K562 (cell line): ENCODE measurements around the gene PDE8B. TPM values are rescaled to one million over a fixed set of nuclear protein-coding genes. Genes with fewer than 3 reads are reported as not detected.

Source experiments
- ATAC-seq: fragments of 200-7000 bp; cut with Tn5 transposase; 3 replicates; pipeline ENCODE4 v1.9.1; 2020; ENCODE audit warnings: moderate library complexity
- BruUV-seq: library from RNA; stranded (reverse); fragments of 400-500 nt; replicated peaks from 2 replicates; lab custom pipeline; 2021; lab: Mats Ljungman, UMichigan
- CTCF ChIA-PET: fragments of 300-600 bp; formaldehyde crosslinking; extraction: SDS; loops from one replicate; lab custom pipeline; 2021; ENCODE audit warnings: low intra/inter-chr PET ratio; lab: Yijun Ruan, JAX
- POLR2A ChIA-PET: fragments of 300-600, 350-650 bp; sonication (Branson Sonifier 250); formaldehyde crosslinking; extraction: SDS; loops from one replicate; lab custom pipeline; 2021; ENCODE audit warnings: antibody characterized with exemption, inconsistent platforms; lab: Yijun Ruan, JAX
- DNase-seq, 4 experiments: peaks; one replicate each; pipeline versions ENCODE4 v3.0.0 to v3.0.0-alpha.2; 2011 to 2018; ENCODE audit warnings: low spot score in 3 of 4, mixed read lengths in 3 of 4; ENCODE audit errors: extremely low read depth in 1 of 4
- FAIRE-seq: peaks from 2 replicates; lab custom pipeline; 2011; peaks lifted over from hg19 to GRCh38; lab: Jason Lieb, UNC
- H2AFZ ChIP-seq: 2 replicates; pipeline ENCODE4 v1.6.0; 2011; ENCODE audit warnings: low read depth, low read length, control low read depth, inconsistent platforms
- H3K27ac ChIP-seq: fragments of 200-600 bp; 3 replicates; pipeline ENCODE4 v1.8.0; 2011; ENCODE audit warnings: low read depth, mild to moderate bottlenecking, control low read depth, inconsistent platforms, low read length, moderate library complexity, mixed read lengths; ENCODE audit errors: extremely low read depth
- H3K27me3 ChIP-seq, 2 experiments: fragments of 300-600 bp in 1 of 2; 2 replicates in 1 of 2; 3 replicates in 1 of 2; pipeline versions ENCODE4 v1.6.0 to v1.8.0; 2011; ENCODE audit warnings: inconsistent platforms in 2 of 2, low read length in 2 of 2, mild to moderate bottlenecking in 1 of 2, mixed read lengths in 1 of 2, moderate library complexity in 1 of 2; ENCODE audit not compliant: control insufficient read depth in 2 of 2, insufficient read depth in 2 of 2
- H3K36me3 ChIP-seq: fragments of 300-600 bp; 3 replicates; pipeline ENCODE4 v1.8.0; 2011; ENCODE audit warnings: mild to moderate bottlenecking, low read length, inconsistent platforms; ENCODE audit not compliant: control insufficient read depth, insufficient read depth
- H3K4me1 ChIP-seq, 2 experiments: fragments of 200-600 bp in 1 of 2; replicated peaks in 1 of 2; 2 replicates in 1 of 2; 3 replicates in 1 of 2; pipeline versions ENCODE4 v1.5.1 to v1.8.0; 2011; ENCODE audit warnings: inconsistent platforms in 2 of 2, low read length in 2 of 2, mild to moderate bottlenecking in 1 of 2, mixed read lengths in 1 of 2, moderate library complexity in 1 of 2; ENCODE audit not compliant: control insufficient read depth in 2 of 2, insufficient read depth in 2 of 2
- H3K4me2 ChIP-seq: 2 replicates; pipeline ENCODE4 v1.6.1; 2011; ENCODE audit warnings: low read length, control low read depth, inconsistent platforms, mixed read lengths; ENCODE audit not compliant: insufficient read depth
- H3K4me3 ChIP-seq: fragments of 200-600 bp; sonication (generic), shearing (Covaris generic); 2 replicates; pipeline ENCODE4 v1.5.1; 2016; ENCODE audit warnings: control low read depth, inconsistent platforms
- H3K79me2 ChIP-seq: fragments of 200-600 bp; 3 replicates; pipeline ENCODE4 v1.8.0; 2011; ENCODE audit warnings: low read length, inconsistent platforms; ENCODE audit not compliant: control insufficient read depth, insufficient read depth
- H3K9ac ChIP-seq, 2 experiments: 2 replicates each; pipeline versions ENCODE4 v1.6.0 to v1.6.1; 2011; ENCODE audit warnings: low read depth in 2 of 2, low read length in 2 of 2, control low read depth in 1 of 2, inconsistent platforms in 1 of 2, mild to moderate bottlenecking in 1 of 2, mixed read lengths in 1 of 2; ENCODE audit not compliant: insufficient read depth in 1 of 2
- H3K9me1 ChIP-seq: one replicate; pipeline ENCODE4 v1.6.0; 2011; ENCODE audit warnings: inconsistent platforms, mild to moderate bottlenecking, low read length, moderate library complexity; ENCODE audit not compliant: control insufficient read depth, insufficient read depth
- H3K9me3 ChIP-seq: replicated peaks from 2 replicates; pipeline ENCODE4 v1.5.1; 2011; ENCODE audit warnings: low read depth, low read length, inconsistent platforms; ENCODE audit not compliant: control insufficient read depth, insufficient read depth
- H4K20me1 ChIP-seq: replicated peaks from 2 replicates; pipeline ENCODE4 v1.6.1; 2011; ENCODE audit warnings: low read length, inconsistent platforms, mixed read lengths; ENCODE audit not compliant: control insufficient read depth, insufficient read depth
- ETV5 ChIP-seq: sonication (generic); formaldehyde crosslinking; IDR thresholded peaks from 2 replicates; pipeline ENCODE4 v1.4.0; 2020; ENCODE audit warnings: low read depth, mild to moderate bottlenecking, missing genetic modification reagents
- MCM2 ChIP-seq: fragments of 450-650 bp; IDR thresholded peaks from 2 replicates; pipeline ENCODE4 v1.6.1; 2017; ENCODE audit warnings: low read depth, mild to moderate bottlenecking
- PTBP1 ChIP-seq: fragments of 200-400 bp; formaldehyde crosslinking; IDR thresholded peaks from 2 replicates; pipeline ENCODE4 v1.6.1; 2017; ENCODE audit warnings: low read depth, low read length
- RNF2 ChIP-seq: sonication (generic); IDR thresholded peaks from 2 replicates; pipeline ENCODE4 v1.6.1; 2016
- SREBF1 ChIP-seq: fragments of 150-350 bp; IDR thresholded peaks from 2 replicates; pipeline ENCODE4 v1.6.1; 2014; ENCODE audit warnings: antibody characterized with exemption, low read depth, low read length, borderline replicate concordance
- TEAD1 ChIP-seq, 2 experiments: fragments of 450-650 bp in 1 of 2; sonication (generic) in 1 of 2; formaldehyde crosslinking; IDR thresholded peaks; 2 replicates each; pipeline versions ENCODE4 v1.4.0 to v1.8.0; 2020 to 2022; ENCODE audit warnings: mild to moderate bottlenecking in 2 of 2, missing genetic modification reagents in 1 of 2
- TSC22D4 ChIP-seq: fragments of 450-650 bp; IDR thresholded peaks from 2 replicates; pipeline ENCODE4 v1.6.1; 2016; ENCODE audit warnings: missing genetic modification characterization, missing biosample characterization, control low read depth
- ZBTB17 ChIP-seq: fragments of 450-650 bp; formaldehyde crosslinking; IDR thresholded peaks from 2 replicates; pipeline ENCODE4 v1.4.0; 2020; ENCODE audit warnings: mild to moderate bottlenecking
- ZNF134 ChIP-seq: fragments of 250-450 bp; sonication (Bioruptor Pico); conservative IDR thresholded peaks from 2 replicates; pipeline ENCODE4 v1.4.0; 2020
- ZNF561 ChIP-seq: fragments of 450-650 bp; formaldehyde crosslinking; conservative IDR thresholded peaks from 2 replicates; pipeline ENCODE4 v1.4.0; 2020; ENCODE audit warnings: mild to moderate bottlenecking, moderate library complexity
- ZNF780A ChIP-seq: fragments of 250-450 bp; sonication (Bioruptor Pico); IDR thresholded peaks from 2 replicates; pipeline ENCODE4 v1.5.0; 2021; ENCODE audit warnings: mild to moderate bottlenecking
- WGBS: fragments of 100-300 bp; shearing (Covaris generic); methylation state at CpG from one replicate; pipeline ENCODE4 v1.1.6; 2016; ENCODE audit warnings: low coverage, mixed read lengths; ENCODE audit not compliant: insufficient coverage; ENCODE audit errors: missing lambda C conversion rate; 5-methylcytosine and 5-hydroxymethylcytosine counted together
- in situ Hi-C: fragments of 300-500 bp; cut with MboI; formaldehyde crosslinking; loops from 4 replicates; pipeline ENCODE4 v1.15.0; 2018; ENCODE audit warnings: inconsistent platforms, mixed read lengths
- intact Hi-C: fragments of 100-400 bp; cut with micrococcal nuclease; formaldehyde crosslinking; loops from 2 replicates; pipeline ENCODE4 v1.14.2; 2022
- polyA plus RNA-seq, 8 experiments: library from polyadenylated mRNA; depleted of rRNA in 4 of 8; stranded (reverse) in 5 of 8; unstranded in 3 of 8; fragments of >200 nt; fragmentation: Nextera tagmentation in 2 of 8; fragmentation: Illumina TruSeq in 1 of 8; extraction: Ambion mirVana in 2 of 8; extraction: Trizol in 1 of 8; gene quantifications; 2 replicates each; pipeline versions ENCODE4 v1.2.1 to v1.2.3, GENCODE V29; 2011 to 2014; ENCODE audit warnings: inconsistent platforms in 1 of 8, missing spikeins in 1 of 8
- total RNA-seq, 7 experiments: library from RNA; depleted of rRNA in 6 of 7; stranded (reverse); fragments of >200 nt in 6 of 7; fragmentation: Illumina TruSeq in 2 of 7; extraction: Trizol in 2 of 7; gene quantifications; 2 replicates each; pipeline versions ENCODE4 v1.2.1 to v1.2.3, GENCODE V29; 2011 to 2021; ENCODE audit warnings: low replicate concordance in 1 of 7
- TF ChIP-seq, protein P1 (sequence below): sonication (generic); formaldehyde crosslinking; IDR thresholded peaks from 2 replicates; pipeline ENCODE4 v1.8.0; 2022; ENCODE audit warnings: mild to moderate bottlenecking, missing genetic modification reagents
- TF ChIP-seq, protein P2 (sequence below): fragments of 200-400 bp; formaldehyde crosslinking; IDR thresholded peaks from 2 replicates; pipeline ENCODE4 v1.6.1; 2017; ENCODE audit warnings: mild to moderate bottlenecking, low read depth, low read length, moderate library complexity
- TF ChIP-seq, protein P3 (sequence below): fragments of 250-450 bp; sonication (Bioruptor Pico); IDR thresholded peaks from 2 replicates; pipeline ENCODE4 v1.5.0; 2022; ENCODE audit warnings: mild to moderate bottlenecking
- TF ChIP-seq, protein P4 (sequence below): sonication (generic); formaldehyde crosslinking; IDR thresholded peaks from 2 replicates; pipeline ENCODE4 v1.8.1; 2023; ENCODE audit warnings: mild to moderate bottlenecking, missing genetic modification reagents

The PDE8B gene
- total and polyA plus RNA-seq, 9 of the 15 experiments (the other 6 are each of a cell fraction or from before 2014, with no cell fraction given), result 0.15 to 0.28 TPM; not detected in 7

DNA sequence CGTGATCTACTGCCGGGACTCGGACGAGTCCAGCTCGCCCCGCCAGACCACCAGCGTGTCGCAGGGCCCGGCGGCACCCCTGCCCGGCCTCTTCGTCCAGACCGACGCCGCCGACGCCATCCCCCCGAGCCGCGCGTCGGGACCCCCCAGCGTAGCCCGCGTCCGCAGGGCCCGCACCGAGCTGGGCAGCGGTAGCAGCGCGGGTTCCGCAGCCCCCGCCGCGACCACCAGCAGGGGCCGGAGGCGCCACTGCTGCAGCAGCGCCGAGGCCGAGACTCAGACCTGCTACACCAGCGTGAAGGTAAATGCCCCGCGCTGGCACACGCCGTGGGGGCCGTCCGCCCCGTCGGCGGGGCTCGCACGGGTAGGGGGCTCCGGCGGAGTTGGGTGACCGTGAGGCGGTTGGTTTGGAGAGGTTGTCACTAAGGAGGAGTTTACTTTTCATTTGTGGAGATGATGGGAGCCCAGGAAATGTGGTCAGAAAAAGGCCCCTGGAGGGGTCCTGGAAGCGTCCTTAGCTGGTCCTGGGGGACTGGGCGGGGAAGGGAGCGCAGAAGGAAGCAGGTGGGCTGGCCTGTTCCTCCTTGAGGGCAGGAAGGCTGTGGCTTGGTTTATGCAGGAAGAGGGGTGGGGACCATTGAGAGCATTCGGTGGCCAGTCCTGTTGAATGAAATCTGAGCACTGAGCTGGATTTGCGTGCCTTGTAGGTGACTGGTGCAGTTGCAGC, 647 bp downstream of the PDE8B start:
- no peak for FAIRE-seq
- TF ChIP-seq MCM2 (no peak), SREBF1 (no peak), TEAD1 (CRISPR knock-in tag; IDR thresholded peaks at IDR 0.05) (no peak), PTBP1 (no peak), RNF2 (no peak), ZBTB17 (no peak), ZNF561 (CRISPR knock-in tag) (no peak), ZNF134 (CRISPR knock-in tag) (no peak), ETV5 (CRISPR knock-in tag) (no peak), ZNF780A (CRISPR knock-in tag) (no peak), TSC22D4 (tag) (no peak)
- TF ChIP-seq, protein P1, sequence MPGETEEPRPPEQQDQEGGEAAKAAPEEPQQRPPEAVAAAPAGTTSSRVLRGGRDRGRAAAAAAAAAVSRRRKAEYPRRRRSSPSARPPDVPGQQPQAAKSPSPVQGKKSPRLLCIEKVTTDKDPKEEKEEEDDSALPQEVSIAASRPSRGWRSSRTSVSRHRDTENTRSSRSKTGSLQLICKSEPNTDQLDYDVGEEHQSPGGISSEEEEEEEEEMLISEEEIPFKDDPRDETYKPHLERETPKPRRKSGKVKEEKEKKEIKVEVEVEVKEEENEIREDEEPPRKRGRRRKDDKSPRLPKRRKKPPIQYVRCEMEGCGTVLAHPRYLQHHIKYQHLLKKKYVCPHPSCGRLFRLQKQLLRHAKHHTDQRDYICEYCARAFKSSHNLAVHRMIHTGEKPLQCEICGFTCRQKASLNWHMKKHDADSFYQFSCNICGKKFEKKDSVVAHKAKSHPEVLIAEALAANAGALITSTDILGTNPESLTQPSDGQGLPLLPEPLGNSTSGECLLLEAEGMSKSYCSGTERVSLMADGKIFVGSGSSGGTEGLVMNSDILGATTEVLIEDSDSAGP (CRISPR knock-in tag), result no peak
- TF ChIP-seq, protein P2, sequence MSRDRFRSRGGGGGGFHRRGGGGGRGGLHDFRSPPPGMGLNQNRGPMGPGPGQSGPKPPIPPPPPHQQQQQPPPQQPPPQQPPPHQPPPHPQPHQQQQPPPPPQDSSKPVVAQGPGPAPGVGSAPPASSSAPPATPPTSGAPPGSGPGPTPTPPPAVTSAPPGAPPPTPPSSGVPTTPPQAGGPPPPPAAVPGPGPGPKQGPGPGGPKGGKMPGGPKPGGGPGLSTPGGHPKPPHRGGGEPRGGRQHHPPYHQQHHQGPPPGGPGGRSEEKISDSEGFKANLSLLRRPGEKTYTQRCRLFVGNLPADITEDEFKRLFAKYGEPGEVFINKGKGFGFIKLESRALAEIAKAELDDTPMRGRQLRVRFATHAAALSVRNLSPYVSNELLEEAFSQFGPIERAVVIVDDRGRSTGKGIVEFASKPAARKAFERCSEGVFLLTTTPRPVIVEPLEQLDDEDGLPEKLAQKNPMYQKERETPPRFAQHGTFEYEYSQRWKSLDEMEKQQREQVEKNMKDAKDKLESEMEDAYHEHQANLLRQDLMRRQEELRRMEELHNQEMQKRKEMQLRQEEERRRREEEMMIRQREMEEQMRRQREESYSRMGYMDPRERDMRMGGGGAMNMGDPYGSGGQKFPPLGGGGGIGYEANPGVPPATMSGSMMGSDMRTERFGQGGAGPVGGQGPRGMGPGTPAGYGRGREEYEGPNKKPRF, result no peak
- TF ChIP-seq, protein P3, sequence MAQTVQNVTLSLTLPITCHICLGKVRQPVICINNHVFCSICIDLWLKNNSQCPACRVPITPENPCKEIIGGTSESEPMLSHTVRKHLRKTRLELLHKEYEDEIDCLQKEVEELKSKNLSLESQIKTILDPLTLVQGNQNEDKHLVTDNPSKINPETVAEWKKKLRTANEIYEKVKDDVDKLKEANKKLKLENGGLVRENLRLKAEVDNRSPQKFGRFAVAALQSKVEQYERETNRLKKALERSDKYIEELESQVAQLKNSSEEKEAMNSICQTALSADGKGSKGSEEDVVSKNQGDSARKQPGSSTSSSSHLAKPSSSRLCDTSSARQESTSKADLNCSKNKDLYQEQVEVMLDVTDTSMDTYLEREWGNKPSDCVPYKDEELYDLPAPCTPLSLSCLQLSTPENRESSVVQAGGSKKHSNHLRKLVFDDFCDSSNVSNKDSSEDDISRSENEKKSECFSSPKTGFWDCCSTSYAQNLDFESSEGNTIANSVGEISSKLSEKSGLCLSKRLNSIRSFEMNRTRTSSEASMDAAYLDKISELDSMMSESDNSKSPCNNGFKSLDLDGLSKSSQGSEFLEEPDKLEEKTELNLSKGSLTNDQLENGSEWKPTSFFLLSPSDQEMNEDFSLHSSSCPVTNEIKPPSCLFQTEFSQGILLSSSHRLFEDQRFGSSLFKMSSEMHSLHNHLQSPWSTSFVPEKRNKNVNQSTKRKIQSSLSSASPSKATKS (CRISPR knock-in tag), result no peak
- TF ChIP-seq, protein P4, sequence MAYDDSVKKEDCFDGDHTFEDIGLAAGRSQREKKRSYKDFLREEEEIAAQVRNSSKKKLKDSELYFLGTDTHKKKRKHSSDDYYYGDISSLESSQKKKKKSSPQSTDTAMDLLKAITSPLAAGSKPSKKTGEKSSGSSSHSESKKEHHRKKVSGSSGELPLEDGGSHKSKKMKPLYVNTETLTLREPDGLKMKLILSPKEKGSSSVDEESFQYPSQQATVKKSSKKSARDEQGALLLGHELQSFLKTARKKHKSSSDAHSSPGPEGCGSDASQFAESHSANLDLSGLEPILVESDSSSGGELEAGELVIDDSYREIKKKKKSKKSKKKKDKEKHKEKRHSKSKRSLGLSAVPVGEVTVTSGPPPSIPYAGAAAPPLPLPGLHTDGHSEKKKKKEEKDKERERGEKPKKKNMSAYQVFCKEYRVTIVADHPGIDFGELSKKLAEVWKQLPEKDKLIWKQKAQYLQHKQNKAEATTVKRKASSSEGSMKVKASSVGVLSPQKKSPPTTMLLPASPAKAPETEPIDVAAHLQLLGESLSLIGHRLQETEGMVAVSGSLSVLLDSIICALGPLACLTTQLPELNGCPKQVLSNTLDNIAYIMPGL, result no peak

More for the DNA sequence above, 647 bp downstream of the PDE8B start:
- in situ Hi-C loops, result no loop called here
- Histone ChIP-seq H3K9ac (no peak overlapping the region), H2AFZ (no peak overlapping the region), H3K4me1 (no peaks in the 10 kb centered on the region; a peak in 1 of 5 replicates), H3K27ac (no peak overlapping the region), H4K20me1 (0 out of 2 replicates have a peak, but pooled peaks cover 4% of the 10 kb centered on the region), H3K36me3 (no peaks in the 10 kb centered on the region), H3K4me3 (no peak overlapping the region), H3K9me3 (no peaks in the 10 kb centered on the region), H3K79me2 (no peaks in the 10 kb centered on the region), H3K4me2 (no peak overlapping the region), H3K27me3 (peaks cover 19 to 26% of the 10 kb centered on the region in 2 experiments), H3K9me1 (no peaks in the 10 kb centered on the region)
- ATAC-seq (no peak), DNase-seq (no peak)
- 18% methylated on average over 45 of the region's 61 CpGs for WGBS
- BruUV-seq, result no TSS peak
- intact Hi-C loops, result no loop called here
- CTCF ChIA-PET, result no interaction called here
- POLR2A ChIA-PET, result no interaction called here
